Stimulated activated naive CD8-positive, alpha-beta T cell treated with anti-CD3 and anti-CD28 coated beads, Interleukin-15, amount 100 ng/mL, for 72 hours (primary cell): Measurements from ENCODE around the gene SNRK.

Experiments used
- ATAC-seq: fragments of 150-1000 bp; cut with Tn5 transposase; 2 replicates; pipeline ENCODE4 v1.10.0; 2021; ENCODE audit warnings: mild to moderate bottlenecking, moderate library complexity
- DNase-seq, 2 donors: peaks; one replicate each; pipeline ENCODE4 v3.0.0; 2021 to 2022
- H3K27ac Mint-ChIP-seq, 2 donors: one replicate each; pipeline ENCODE4 v1.8.0; 2022; ENCODE audit warnings: mild to moderate bottlenecking in 2 of 2, mixed read lengths in 2 of 2, moderate library complexity in 2 of 2
- H3K27me3 Mint-ChIP-seq: one replicate; pipeline ENCODE4 v1.8.0; 2022; ENCODE audit warnings: mixed read lengths
- H3K4me1 Mint-ChIP-seq: one replicate; pipeline ENCODE4 v1.8.0; 2022; ENCODE audit warnings: mild to moderate bottlenecking, mixed read lengths
- H3K4me3 Mint-ChIP-seq, 2 donors: one replicate each; pipeline ENCODE4 v1.8.0; 2022; ENCODE audit warnings: mild to moderate bottlenecking in 2 of 2, mixed read lengths in 2 of 2, moderate library complexity in 1 of 2
- H3K9me3 Mint-ChIP-seq, 2 donors: one replicate each; pipeline ENCODE4 v1.8.0; 2022; ENCODE audit warnings: mixed read lengths in 2 of 2

The SNRK gene

DNA sequence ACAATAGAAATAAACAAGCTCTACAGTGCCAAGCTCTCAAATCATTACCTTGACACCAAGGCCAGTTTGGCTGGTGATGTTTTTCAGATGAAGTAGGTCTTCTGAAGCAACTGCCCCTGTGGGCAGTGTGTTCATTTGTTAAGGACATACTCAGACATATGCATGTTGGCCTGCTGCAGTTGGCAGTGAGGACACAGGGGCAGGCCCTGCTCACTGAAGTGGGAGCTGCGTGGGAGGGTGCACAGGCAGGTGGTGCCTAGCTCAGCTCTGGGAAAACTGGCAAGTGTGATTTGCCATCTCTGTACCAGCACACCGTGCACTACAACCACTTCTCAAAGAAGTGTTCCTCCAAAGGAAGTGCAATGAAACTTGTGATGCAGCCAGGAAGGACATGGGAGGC is 28.5 kb upstream of the SNRK start:
- ATAC-seq, result no peak
- no peak overlapping the region for H3K27ac Mint-ChIP-seq
- H3K27me3 Mint-ChIP-seq, result no peaks in the 10 kb centered on the region
- no peak overlapping the region for H3K4me3 Mint-ChIP-seq
- peaks cover 0 to 13% of the 10 kb centered on the region in 2 donors for H3K9me3 Mint-ChIP-seq
- DNase-seq, result no peak
- H3K4me1 Mint-ChIP-seq, result peaks cover 43% of the 10 kb centered on the region

DNA sequence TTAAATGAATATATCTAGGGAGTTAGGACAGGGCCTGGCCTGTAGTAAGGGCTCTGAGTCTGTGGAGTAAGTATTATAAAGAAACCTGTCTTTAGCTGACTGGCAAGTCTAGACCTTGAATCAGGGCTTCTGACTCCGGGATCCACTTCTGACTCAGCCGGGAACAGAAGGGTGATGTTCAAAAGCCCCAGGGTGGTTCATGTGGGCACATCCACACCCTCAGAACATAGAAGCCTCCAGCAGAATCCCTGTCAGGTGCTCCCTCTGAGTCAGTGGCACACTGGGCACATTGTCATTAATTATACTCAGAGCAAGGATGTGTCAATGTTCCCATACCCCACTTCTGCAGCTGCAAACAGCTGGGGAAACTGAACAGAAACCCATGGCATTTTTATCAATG is 26.7 kb upstream of the SNRK start:
- Mint-ChIP-seq H3K27me3 (no peaks in the 10 kb centered on the region), H3K4me3 (no peak overlapping the region), H3K27ac (no peak overlapping the region), H3K9me3 (peaks cover 0 to 13% of the 10 kb centered on the region in 2 donors), H3K4me1 (peaks cover 46% of the 10 kb centered on the region)
- DNase-seq (no peak), ATAC-seq (no peak)

GRCh38 chr3:43260412-43260811 is 25.9 kb upstream of the SNRK start:
- no peak for ATAC-seq
- Mint-ChIP-seq H3K9me3 (peaks cover 0 to 13% of the 10 kb centered on the region in 2 donors), H3K4me1 (peaks cover 46% of the 10 kb centered on the region), H3K27ac (no peak overlapping the region), H3K27me3 (no peaks in the 10 kb centered on the region), H3K4me3 (no peak overlapping the region)
- no peak for DNase-seq

DNA sequence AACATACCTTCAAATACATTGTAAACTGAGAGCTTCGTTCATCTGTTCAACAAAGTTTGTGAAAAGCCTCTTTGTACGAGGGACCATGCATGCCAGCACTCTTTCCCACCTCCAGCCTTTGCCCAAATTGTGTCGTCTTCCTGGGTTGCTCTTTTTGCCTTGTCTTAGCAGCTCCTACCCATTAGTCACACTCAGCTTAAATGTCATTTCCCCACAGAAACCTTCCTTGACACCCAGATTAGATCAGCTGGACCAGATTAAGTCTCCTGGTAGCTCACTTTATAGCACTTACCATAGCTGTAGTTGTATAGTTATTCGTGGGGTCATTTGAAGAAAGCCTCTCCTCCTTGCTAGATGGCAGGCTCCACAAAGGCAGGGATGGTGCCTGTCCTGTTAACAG is 24.1 kb upstream of the SNRK start:
- H3K27ac Mint-ChIP-seq, result peak overlapping the region in 1 of 2 donors; percentile 54
- no peaks in the 10 kb centered on the region for H3K9me3 Mint-ChIP-seq
- H3K27me3 Mint-ChIP-seq, result no peaks in the 10 kb centered on the region
- DNase-seq (no peak), ATAC-seq (peak; percentile 61)
- no peak overlapping the region for H3K4me3 Mint-ChIP-seq
- peaks cover 39% of the 10 kb centered on the region for H3K4me1 Mint-ChIP-seq

DNA sequence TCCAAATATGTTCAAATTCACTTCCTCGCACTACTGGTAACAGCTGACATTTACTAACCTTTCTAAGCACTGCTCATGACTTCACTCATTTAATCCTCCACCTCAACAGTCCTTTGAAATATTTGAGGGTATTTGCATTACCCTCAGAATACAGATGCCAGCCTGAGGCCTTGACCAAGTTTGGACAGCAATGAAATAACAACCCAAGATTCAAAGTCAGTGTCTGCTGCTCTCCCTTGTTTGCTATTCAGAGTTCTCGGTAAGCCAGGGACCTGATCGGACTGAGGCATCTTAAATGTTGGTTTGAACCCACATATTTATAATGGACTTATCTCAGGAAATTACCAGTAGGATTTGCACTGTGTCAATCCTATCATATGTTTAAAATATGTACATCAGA is 19.9 kb upstream of the SNRK start:
- H3K4me3 Mint-ChIP-seq, result no peak overlapping the region
- DNase-seq (no peak), ATAC-seq (no peak)
- H3K9me3 Mint-ChIP-seq, result peaks cover 5 to 7% of the 10 kb centered on the region in 2 donors
- peaks cover 28% of the 10 kb centered on the region for H3K4me1 Mint-ChIP-seq
- no peaks in the 10 kb centered on the region for H3K27me3 Mint-ChIP-seq
- no peak overlapping the region for H3K27ac Mint-ChIP-seq

GRCh38 chr3:43266995-43267394 is 19.3 kb upstream of the SNRK start:
- no peak overlapping the region for H3K27ac Mint-ChIP-seq
- H3K4me1 Mint-ChIP-seq, result peaks cover 23% of the 10 kb centered on the region
- peaks cover 5 to 7% of the 10 kb centered on the region in 2 donors for H3K9me3 Mint-ChIP-seq
- no peaks in the 10 kb centered on the region for H3K27me3 Mint-ChIP-seq
- DNase-seq, result no peak
- no peak overlapping the region for H3K4me3 Mint-ChIP-seq
- ATAC-seq, result no peak

- DNase-seq, result no peak
- Mint-ChIP-seq H3K27me3 (no peaks in the 10 kb centered on the region), H3K4me1 (peaks cover 11% of the 10 kb centered on the region), H3K9me3 (peaks cover 5 to 7% of the 10 kb centered on the region in 2 donors), H3K4me3 (no peak overlapping the region), H3K27ac (no peak overlapping the region)
- no peak for ATAC-seq
These were observed 17.7 kb upstream of the SNRK start for GRCh38 chr3:43268636-43269035.

GRCh38 chr3:43270078-43270477 is 16.3 kb upstream of the SNRK start:
- H3K27me3 Mint-ChIP-seq, result no peaks in the 10 kb centered on the region
- H3K9me3 Mint-ChIP-seq, result peaks cover 5 to 8% of the 10 kb centered on the region in 2 donors
- no peak overlapping the region for H3K4me3 Mint-ChIP-seq
- peak overlapping the region in 1 of 2 donors; percentile 8 for H3K27ac Mint-ChIP-seq
- DNase-seq (no peak), ATAC-seq (no peak)
- peaks cover 11% of the 10 kb centered on the region for H3K4me1 Mint-ChIP-seq

- peaks cover 17% of the 10 kb centered on the region for H3K4me1 Mint-ChIP-seq
- DNase-seq (no peak), ATAC-seq (no peak)
- no peak overlapping the region for H3K27ac Mint-ChIP-seq
- no peak overlapping the region for H3K4me3 Mint-ChIP-seq
- peaks cover 9 to 25% of the 10 kb centered on the region in 2 donors for H3K9me3 Mint-ChIP-seq
- no peaks in the 10 kb centered on the region for H3K27me3 Mint-ChIP-seq
These were observed 12.9 kb upstream of the SNRK start for GRCh38 chr3:43273416-43273815.

DNA sequence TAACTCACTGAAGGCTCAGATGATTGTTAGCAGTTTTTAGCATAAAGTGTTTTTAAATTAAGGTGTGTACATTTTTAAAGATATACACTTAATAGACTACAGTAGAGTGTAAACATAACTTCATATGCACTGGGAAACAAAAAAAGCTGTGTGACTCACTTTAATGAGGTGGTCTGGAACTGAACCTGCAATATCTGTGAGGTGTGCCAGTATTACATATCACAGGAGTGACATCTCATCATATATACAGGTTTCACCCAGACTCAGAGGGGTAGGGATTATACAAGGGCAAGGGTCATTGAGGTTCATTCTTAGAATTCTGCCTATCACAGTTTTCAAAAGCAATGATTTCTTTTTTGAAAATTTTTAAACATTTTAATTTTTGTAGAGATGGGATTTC is 7.3 kb upstream of the SNRK start:
- no peak overlapping the region for H3K27ac Mint-ChIP-seq
- peak; percentile 71 for ATAC-seq
- no peak overlapping the region for H3K4me3 Mint-ChIP-seq
- H3K27me3 Mint-ChIP-seq, result no peaks in the 10 kb centered on the region
- H3K9me3 Mint-ChIP-seq, result peaks cover 3 to 18% of the 10 kb centered on the region in 2 donors
- no peak for DNase-seq
- H3K4me1 Mint-ChIP-seq, result peaks cover 22% of the 10 kb centered on the region

DNA sequence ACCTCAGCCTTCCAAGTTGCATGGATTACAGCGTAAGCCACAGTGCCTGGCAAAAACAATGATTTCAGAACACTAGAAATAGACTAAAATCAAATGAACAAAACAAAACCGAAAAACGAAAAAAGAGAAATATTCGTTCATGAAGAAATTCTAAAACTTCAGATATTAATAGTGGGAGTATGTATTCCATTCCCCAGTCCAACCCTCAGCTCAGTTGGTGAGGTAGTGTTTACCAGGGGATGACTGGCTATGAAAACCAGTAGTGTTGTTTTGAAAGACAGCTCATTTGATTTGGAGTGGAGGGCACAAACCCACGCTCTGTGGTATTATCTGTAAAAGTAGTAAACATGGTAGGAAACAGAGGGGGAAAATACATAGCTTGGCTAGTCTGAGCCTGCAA is 6.8 kb upstream of the SNRK start:
- peaks cover 22% of the 10 kb centered on the region for H3K4me1 Mint-ChIP-seq
- no peak overlapping the region for H3K27ac Mint-ChIP-seq
- H3K4me3 Mint-ChIP-seq, result no peak overlapping the region
- no peak for DNase-seq
- H3K27me3 Mint-ChIP-seq, result no peaks in the 10 kb centered on the region
- H3K9me3 Mint-ChIP-seq, result peaks cover 3 to 18% of the 10 kb centered on the region in 2 donors
- peak; percentile 65 for ATAC-seq

DNA sequence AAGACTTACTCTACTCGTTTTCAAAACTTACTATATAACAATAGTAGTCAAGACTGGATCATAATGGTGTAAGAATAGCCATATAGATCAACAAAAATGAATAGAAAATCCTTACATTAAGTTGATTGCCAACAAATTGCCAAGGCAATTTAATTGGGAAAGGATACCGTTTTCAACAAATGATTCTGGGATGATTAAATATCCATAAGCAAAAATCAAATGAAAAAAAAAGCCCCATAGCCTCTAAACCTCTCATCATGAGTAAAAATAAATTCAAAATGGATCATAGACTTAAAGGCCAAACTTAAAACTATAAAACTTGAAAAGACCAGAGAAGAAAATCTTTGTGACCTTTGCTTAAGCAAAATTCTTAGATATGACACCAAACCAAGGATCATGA is 5.3 kb upstream of the SNRK start:
- Mint-ChIP-seq H3K27me3 (no peaks in the 10 kb centered on the region), H3K4me1 (peaks cover 32% of the 10 kb centered on the region), H3K9me3 (peaks cover 3 to 11% of the 10 kb centered on the region in 2 donors), H3K27ac (no peak overlapping the region), H3K4me3 (no peak overlapping the region)
- ATAC-seq (no peak), DNase-seq (no peak)

GRCh38 chr3:43284171-43284570 is 2.2 kb upstream of the SNRK start:
- DNase-seq (no peak), ATAC-seq (no peak)
- no peak overlapping the region for H3K27ac Mint-ChIP-seq
- no peak overlapping the region for H3K4me3 Mint-ChIP-seq
- H3K4me1 Mint-ChIP-seq, result peaks cover 21% of the 10 kb centered on the region
- no peaks in the 10 kb centered on the region for H3K9me3 Mint-ChIP-seq
- H3K27me3 Mint-ChIP-seq, result no peaks in the 10 kb centered on the region

- peaks cover 36% of the 10 kb centered on the region for H3K4me1 Mint-ChIP-seq
- H3K9me3 Mint-ChIP-seq, result no peaks in the 10 kb centered on the region
- H3K4me3 Mint-ChIP-seq, result peak overlapping the region; percentile 83 to 85
- peak overlapping the region in 1 of 2 donors; percentile 49 for H3K27ac Mint-ChIP-seq
- DNase-seq (no peak), ATAC-seq (no peak)
- no peaks in the 10 kb centered on the region for H3K27me3 Mint-ChIP-seq
These were observed 696 bp upstream of the SNRK start for GRCh38 chr3:43285644-43286043.

- DNase-seq (peak; percentile 16 to 27), ATAC-seq (peak; percentile 42)
- Mint-ChIP-seq H3K9me3 (no peaks in the 10 kb centered on the region), H3K4me1 (peaks cover 49% of the 10 kb centered on the region), H3K27me3 (no peaks in the 10 kb centered on the region), H3K27ac (peak overlapping the region; percentile 29 to 92), H3K4me3 (peak overlapping the region; percentile 82 to 93)
These were observed 630 bp downstream of the SNRK start for GRCh38 chr3:43286841-43287499.

DNA sequence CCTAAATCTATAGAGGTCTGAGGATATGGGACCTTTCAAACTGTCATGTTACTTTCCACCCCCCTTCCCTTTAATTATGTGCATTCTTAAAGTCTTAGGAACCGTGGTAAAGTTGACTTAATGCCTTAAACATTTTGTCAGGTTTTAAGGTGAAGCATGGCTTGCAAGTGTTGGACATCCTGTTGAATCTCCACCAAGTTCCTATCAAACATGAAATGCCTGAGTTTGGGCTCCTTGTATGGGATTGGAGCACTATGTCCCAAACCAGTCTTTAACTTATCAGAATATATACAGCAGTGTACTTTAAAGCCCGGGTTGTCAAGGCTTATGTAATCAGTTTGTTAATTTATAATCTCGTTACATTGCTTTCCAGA is 1.1 kb downstream of the SNRK start:
- DNase-seq, result no peak
- Mint-ChIP-seq H3K9me3 (no peaks in the 10 kb centered on the region), H3K4me1 (peaks cover 54% of the 10 kb centered on the region), H3K4me3 (peak overlapping the region; percentile 82 to 93), H3K27ac (peak overlapping the region; percentile 29 to 92), H3K27me3 (no peaks in the 10 kb centered on the region)
- no peak for ATAC-seq

DNA sequence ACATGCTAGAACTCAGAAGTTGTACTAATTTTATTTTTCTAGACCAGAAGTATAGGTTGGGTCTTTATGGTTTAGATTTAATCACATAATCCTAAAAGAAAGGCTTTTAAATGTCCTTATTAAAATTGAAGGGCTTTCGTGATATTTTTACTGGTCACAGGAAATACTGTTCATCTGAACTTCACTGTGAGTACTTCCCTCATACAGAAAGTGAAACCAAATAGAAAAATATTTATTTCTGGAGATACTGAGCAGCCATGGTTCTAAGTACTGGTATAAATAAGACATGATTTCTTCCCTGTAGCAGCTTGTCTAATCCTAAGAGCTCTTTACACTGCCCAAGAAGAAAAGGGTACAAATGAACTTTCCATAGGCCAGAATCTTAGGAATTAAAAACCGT is 2.0 kb downstream of the SNRK start:
- Mint-ChIP-seq H3K4me3 (peak overlapping the region; percentile 82 to 93), H3K9me3 (no peaks in the 10 kb centered on the region), H3K27ac (peak overlapping the region; percentile 67 to 86), H3K27me3 (no peaks in the 10 kb centered on the region), H3K4me1 (peaks cover 57% of the 10 kb centered on the region)
- ATAC-seq, result peak; percentile 31
- no peak for DNase-seq
